Astrocyte (in vitro differentiated cells and primary cell): ENCODE measurements around the gene STOM.

ENCODE experiments used
- EZH2 ChIP-seq: IDR thresholded peaks from 2 replicates; pipeline ENCODE4 v1.6.1; 2012; ENCODE audit warnings: mild to moderate bottlenecking, low read length, inconsistent platforms; ENCODE audit not compliant: insufficient read depth
- TF ChIP-seq, protein P1 (sequence below): IDR thresholded peaks from 2 replicates; pipeline ENCODE4 v1.5.1; 2011; ENCODE audit warnings: low read depth, mild to moderate bottlenecking, inconsistent platforms, low read length, moderate library complexity; ENCODE audit not compliant: insufficient read depth

GRCh38 chr9:121353241-121354061, 16.6 kb downstream of the STOM start:
- TF ChIP-seq, protein P1, sequence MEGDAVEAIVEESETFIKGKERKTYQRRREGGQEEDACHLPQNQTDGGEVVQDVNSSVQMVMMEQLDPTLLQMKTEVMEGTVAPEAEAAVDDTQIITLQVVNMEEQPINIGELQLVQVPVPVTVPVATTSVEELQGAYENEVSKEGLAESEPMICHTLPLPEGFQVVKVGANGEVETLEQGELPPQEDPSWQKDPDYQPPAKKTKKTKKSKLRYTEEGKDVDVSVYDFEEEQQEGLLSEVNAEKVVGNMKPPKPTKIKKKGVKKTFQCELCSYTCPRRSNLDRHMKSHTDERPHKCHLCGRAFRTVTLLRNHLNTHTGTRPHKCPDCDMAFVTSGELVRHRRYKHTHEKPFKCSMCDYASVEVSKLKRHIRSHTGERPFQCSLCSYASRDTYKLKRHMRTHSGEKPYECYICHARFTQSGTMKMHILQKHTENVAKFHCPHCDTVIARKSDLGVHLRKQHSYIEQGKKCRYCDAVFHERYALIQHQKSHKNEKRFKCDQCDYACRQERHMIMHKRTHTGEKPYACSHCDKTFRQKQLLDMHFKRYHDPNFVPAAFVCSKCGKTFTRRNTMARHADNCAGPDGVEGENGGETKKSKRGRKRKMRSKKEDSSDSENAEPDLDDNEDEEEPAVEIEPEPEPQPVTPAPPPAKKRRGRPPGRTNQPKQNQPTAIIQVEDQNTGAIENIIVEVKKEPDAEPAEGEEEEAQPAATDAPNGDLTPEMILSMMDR, result no peak
- no peak for TF ChIP-seq EZH2
